NB4 (cell line): ENCODE results near the gene AK8.

Experiments used
- POLR2A ChIP-seq: IDR thresholded peaks from 2 replicates; pipeline ENCODE4 v1.6.1; 2011; ENCODE audit warnings: mild to moderate bottlenecking; ENCODE audit not compliant: insufficient read length; ENCODE audit errors: extremely low read depth
- TF ChIP-seq, protein P1 (sequence below): IDR thresholded peaks from one replicate; pipeline ENCODE4 v1.5.1; 2012; ENCODE audit warnings: low read depth, low read length
- TF ChIP-seq, protein P2 (sequence below): IDR thresholded peaks from 2 replicates; pipeline ENCODE4 v1.6.1; 2011; ENCODE audit warnings: low read depth, low read length

DNA sequence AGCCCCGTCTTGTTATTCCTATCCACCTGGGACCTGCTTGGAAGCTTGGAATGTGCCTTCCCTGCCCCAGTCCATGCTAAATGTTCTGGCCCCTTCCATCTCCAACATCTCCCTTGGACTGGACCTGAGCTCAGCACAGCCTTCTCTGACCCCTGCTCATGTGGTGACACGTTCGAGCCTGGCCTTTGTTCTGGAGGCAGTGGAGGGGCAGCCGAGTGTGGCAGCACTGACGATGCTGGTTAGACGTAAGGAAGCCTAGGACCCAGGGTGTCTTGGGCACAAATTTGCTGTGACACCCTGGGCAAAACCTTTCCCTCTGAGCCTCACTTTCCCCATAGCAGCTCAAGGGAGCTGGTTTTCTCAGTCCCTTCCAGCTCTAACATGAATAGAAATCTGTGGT is 4.5 kb upstream of the AK8 start:
- TF ChIP-seq, protein P1, sequence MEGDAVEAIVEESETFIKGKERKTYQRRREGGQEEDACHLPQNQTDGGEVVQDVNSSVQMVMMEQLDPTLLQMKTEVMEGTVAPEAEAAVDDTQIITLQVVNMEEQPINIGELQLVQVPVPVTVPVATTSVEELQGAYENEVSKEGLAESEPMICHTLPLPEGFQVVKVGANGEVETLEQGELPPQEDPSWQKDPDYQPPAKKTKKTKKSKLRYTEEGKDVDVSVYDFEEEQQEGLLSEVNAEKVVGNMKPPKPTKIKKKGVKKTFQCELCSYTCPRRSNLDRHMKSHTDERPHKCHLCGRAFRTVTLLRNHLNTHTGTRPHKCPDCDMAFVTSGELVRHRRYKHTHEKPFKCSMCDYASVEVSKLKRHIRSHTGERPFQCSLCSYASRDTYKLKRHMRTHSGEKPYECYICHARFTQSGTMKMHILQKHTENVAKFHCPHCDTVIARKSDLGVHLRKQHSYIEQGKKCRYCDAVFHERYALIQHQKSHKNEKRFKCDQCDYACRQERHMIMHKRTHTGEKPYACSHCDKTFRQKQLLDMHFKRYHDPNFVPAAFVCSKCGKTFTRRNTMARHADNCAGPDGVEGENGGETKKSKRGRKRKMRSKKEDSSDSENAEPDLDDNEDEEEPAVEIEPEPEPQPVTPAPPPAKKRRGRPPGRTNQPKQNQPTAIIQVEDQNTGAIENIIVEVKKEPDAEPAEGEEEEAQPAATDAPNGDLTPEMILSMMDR: no peak
- TF ChIP-seq POLR2A: no peak
- TF ChIP-seq, protein P2, sequence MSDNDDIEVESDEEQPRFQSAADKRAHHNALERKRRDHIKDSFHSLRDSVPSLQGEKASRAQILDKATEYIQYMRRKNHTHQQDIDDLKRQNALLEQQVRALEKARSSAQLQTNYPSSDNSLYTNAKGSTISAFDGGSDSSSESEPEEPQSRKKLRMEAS: no peak
